Psoas muscle (tissue), 8 donors: ENCODE measurements around the gene ZNF324. TPM values are rescaled to one million over a fixed set of nuclear protein-coding genes. Genes with fewer than 3 reads are reported as not detected.

Experiments used
- ATAC-seq, 4 donors: fragments of 200-7000 bp; cut with Tn5 transposase; one replicate each; pipeline ENCODE4 v1.9.1; 2020; ENCODE audit warnings: moderate library complexity in 3 of 4, mild to moderate bottlenecking in 2 of 4
- DNase-seq, 2 donors: peaks; one replicate each; pipeline ENCODE4 v3.0.0-alpha.2; 2020
- H3K27ac ChIP-seq: fragments of 200-600 bp; one replicate; pipeline ENCODE4 v1.8.0; 2022
- H3K27me3 ChIP-seq, 3 donors: fragments of 200-600 bp in 1 of 3; one replicate each; pipeline versions ENCODE4 v1.6.1 to v1.8.0; 2013 to 2022; ENCODE audit warnings: low read length in 2 of 3, mild to moderate bottlenecking in 2 of 3, moderate library complexity in 1 of 3; ENCODE audit not compliant: insufficient read depth in 3 of 3
- H3K36me3 ChIP-seq, 2 donors: fragments of 200-600 bp in 1 of 2; one replicate each; pipeline versions ENCODE4 v1.6.1 to v1.8.0; 2013 to 2022; ENCODE audit warnings: low read depth in 1 of 2, mild to moderate bottlenecking in 1 of 2, moderate library complexity in 1 of 2; ENCODE audit not compliant: insufficient read depth in 1 of 2
- H3K4me1 ChIP-seq: fragments of 200-600 bp; one replicate; pipeline ENCODE4 v1.8.0; 2022
- H3K4me3 ChIP-seq: fragments of 200-600 bp; one replicate; pipeline ENCODE4 v1.8.0; 2022; ENCODE audit warnings: mild to moderate bottlenecking
- H3K9me3 ChIP-seq: fragments of 200-600 bp; one replicate; pipeline ENCODE4 v1.8.0; 2022
- WGBS, 3 donors: extraction: QIAGEN DNeasy Blood & Tissue Kit; methylation state at CpG; one replicate each; pipeline versions ENCODE4 v1.1.6 to v1.1.7; 2013; 5-methylcytosine and 5-hydroxymethylcytosine counted together
- intact Hi-C, 2 donors: fragments of 100-400 bp; cut with DNase I; formaldehyde crosslinking; loops; one replicate each; pipeline versions ENCODE4 v1.11.0 to v1.14.2; 2022
- long read RNA-seq, 2 donors: library from polyadenylated mRNA; unstranded; transcript quantifications; one replicate each; pipeline ENCODE4 v2.0.0, GENCODE V29; 2021
- polyA plus RNA-seq, 3 donors: library from polyadenylated mRNA; stranded (reverse); fragments of 200-250 nt; gene quantifications; one replicate each; pipeline ENCODE4 v1.2.3, GENCODE V29; 2013
- total RNA-seq, 4 donors: library from RNA; stranded (reverse); fragmentation: NEBNext Ultra II Directional in 2 of 4; extraction: Animal tissue kit (Norgen Biotek cat#: 25700) in 2 of 4; gene quantifications; one replicate each; pipeline versions ENCODE4 v1.2.1 to v1.2.4, GENCODE V29; 2021 to 2023
- TF ChIP-seq, protein P1 (sequence below): fragments of 200-600 bp; IDR thresholded peaks from one replicate; pipeline ENCODE4 v1.8.0; 2022; ENCODE audit warnings: antibody characterized with exemption
- donor health status: healthy with polysubstance abuse.
- donor health status: DM: no; HTN: no; CAD: no; lungs with moderate emphysema.
- donor health status: Bipolar disorder and iron deficiency.
- donor health status: healthy.
- donor health status: DM: yes; HTN: yes; CAD: no.
- donor health status: DM: no; HTN: no; CAD: no.
- donor health status: DM: no; HTN: no; CAD: no.
- donor health status: DM: yes; HTN: yes; CAD: no.

The ZNF324 gene
- total RNA-seq: 1 to 10 TPM; 3.5 to 7.2 (median 4.8) TPM
- polyA plus RNA-seq: 1 to 10 TPM; 2.1 to 6.4 (median 3.1) TPM
- long read RNA-seq, donor 1, transcript ZNF324-201 (4 exons, 3,000 nt): major isoform, 10 of 17 reads
- long read RNA-seq, donor 1, partial matches to known transcripts: 0 of 17 reads
- long read RNA-seq, donor 1, other reads (novel, unspliced or antisense): 7 of 17 reads
- long read RNA-seq, donor 2, transcript ZNF324-201 (4 exons, 3,000 nt): major isoform, 19 of 28 reads
- long read RNA-seq, donor 2, partial matches to known transcripts: 0 of 28 reads
- long read RNA-seq, donor 2, other reads (novel, unspliced or antisense): 9 of 28 reads

DNA sequence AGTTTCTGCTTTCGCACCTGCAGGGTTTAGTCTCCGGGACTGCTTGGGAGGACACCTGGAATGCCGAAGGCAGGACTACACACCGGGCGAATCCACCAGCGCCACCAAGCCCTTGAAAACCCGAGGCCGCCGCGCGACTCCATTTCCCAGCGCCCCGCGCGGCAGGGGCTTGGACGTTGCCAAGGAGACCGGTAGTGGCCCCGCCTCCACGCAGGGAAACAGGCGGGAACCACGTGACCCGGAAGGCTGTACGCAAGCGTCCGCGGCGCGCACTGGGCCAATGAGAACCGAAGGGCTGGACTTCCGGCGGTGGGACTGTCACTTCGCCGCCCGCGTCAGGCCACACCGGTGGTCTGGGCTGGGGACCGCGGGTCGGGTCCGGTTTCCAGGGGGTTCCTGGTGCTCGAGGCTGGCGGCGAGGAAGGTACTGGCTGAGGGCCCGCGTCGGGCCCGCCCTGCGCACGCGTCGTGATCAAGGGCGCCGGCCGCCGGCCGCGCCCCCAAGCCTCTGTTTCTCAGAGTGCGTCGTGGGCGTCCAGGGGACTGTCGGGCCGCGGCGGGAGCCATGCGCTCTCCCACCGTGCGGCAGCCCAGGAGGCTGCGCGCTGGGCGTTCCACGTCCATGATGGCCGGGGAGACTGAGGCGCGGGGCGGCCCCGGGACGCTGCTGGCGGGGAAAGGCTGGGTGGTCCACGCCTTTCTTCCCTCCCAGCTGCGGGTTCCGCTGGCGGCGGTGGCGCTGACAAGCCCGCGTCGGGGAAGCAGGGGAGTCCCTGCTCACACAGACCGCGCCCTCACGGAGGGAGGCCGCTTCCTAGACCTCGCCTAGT lies at the start of gene ZNF324:
ZNF324 (plus strand) TSS at position 321 of the 830 bp plus-strand sequence. CDS start 2,106 bp downstream, outside the sequence.
- H3K27ac ChIP-seq: peak within 1 kb of the TSS; percentile 88
- TF ChIP-seq, protein P1, sequence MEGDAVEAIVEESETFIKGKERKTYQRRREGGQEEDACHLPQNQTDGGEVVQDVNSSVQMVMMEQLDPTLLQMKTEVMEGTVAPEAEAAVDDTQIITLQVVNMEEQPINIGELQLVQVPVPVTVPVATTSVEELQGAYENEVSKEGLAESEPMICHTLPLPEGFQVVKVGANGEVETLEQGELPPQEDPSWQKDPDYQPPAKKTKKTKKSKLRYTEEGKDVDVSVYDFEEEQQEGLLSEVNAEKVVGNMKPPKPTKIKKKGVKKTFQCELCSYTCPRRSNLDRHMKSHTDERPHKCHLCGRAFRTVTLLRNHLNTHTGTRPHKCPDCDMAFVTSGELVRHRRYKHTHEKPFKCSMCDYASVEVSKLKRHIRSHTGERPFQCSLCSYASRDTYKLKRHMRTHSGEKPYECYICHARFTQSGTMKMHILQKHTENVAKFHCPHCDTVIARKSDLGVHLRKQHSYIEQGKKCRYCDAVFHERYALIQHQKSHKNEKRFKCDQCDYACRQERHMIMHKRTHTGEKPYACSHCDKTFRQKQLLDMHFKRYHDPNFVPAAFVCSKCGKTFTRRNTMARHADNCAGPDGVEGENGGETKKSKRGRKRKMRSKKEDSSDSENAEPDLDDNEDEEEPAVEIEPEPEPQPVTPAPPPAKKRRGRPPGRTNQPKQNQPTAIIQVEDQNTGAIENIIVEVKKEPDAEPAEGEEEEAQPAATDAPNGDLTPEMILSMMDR: no peak
- peaks cover 0 to 28% of the 10 kb centered on the region in 2 donors for H3K36me3 ChIP-seq
- H3K4me3 ChIP-seq: peak within 1 kb of the TSS; percentile 86
- DNase-seq (peak; percentile 99), ATAC-seq (peak; percentile 99 to 100 (median 99))
- peaks cover 10% of the 10 kb centered on the region for H3K4me1 ChIP-seq
- no peaks in the 10 kb centered on the region for H3K9me3 ChIP-seq
- no peaks in the 10 kb centered on the region for H3K27me3 ChIP-seq
- intact Hi-C loops: no loop called here
- WGBS, 3 donors: 0% methylated on average over 63 to 92 of the region's 92 CpGs

- intact Hi-C loops: no loop called here
- ATAC-seq: no peak
- H3K27me3 ChIP-seq: no peaks in the 10 kb centered on the region
- H3K4me1 ChIP-seq: no peaks in the 10 kb centered on the region
- TF ChIP-seq, protein P1: no peak
- DNase-seq: no peak
- peaks cover 19 to 23% of the 10 kb centered on the region in 2 donors for H3K36me3 ChIP-seq
- H3K9me3 ChIP-seq: peaks cover 57% of the 10 kb centered on the region
- no peak overlapping the region for H3K27ac ChIP-seq
- no peak overlapping the region for H3K4me3 ChIP-seq
- WGBS, 3 donors: 67 to 90% (median 68%) methylated on average over 1 of the region's 1 CpG
These were observed 38.3 kb upstream of the ZNF324 start for GRCh38 chr19:58428617-58429016.

GRCh38 chr19:58429745-58430144 lies 37.1 kb upstream of the ZNF324 start:
- DNase-seq (no peak), ATAC-seq (peak; percentile 78 to 94 (median 83))
- Histone ChIP-seq H3K4me1 (no peaks in the 10 kb centered on the region), H3K4me3 (no peak overlapping the region), H3K27me3 (no peaks in the 10 kb centered on the region), H3K27ac (peak overlapping the region; percentile 10), H3K36me3 (peaks cover 28 to 34% of the 10 kb centered on the region in 2 donors), H3K9me3 (peaks cover 68% of the 10 kb centered on the region)
- intact Hi-C loops: no loop called here
- TF ChIP-seq, protein P1: no peak

GRCh38 chr19:58434217-58434616 lies 32.7 kb upstream of the ZNF324 start:
- no peak overlapping the region for H3K4me3 ChIP-seq
- peaks cover 49 to 55% of the 10 kb centered on the region in 2 donors for H3K36me3 ChIP-seq
- 96 to 100% (median 98%) methylated on average over 2 of the region's 2 CpGs for WGBS, 3 donors
- peaks cover 2% of the 10 kb centered on the region for H3K4me1 ChIP-seq
- no peak for DNase-seq
- intact Hi-C loops: no loop called here
- peaks cover 98% of the 10 kb centered on the region for H3K9me3 ChIP-seq
- ATAC-seq: no peak
- H3K27me3 ChIP-seq: no peaks in the 10 kb centered on the region
- TF ChIP-seq, protein P1: no peak
- H3K27ac ChIP-seq: no peak overlapping the region
